Brain pericyte (primary cell): ENCODE measurements around the gene RABL3.
"Not testable (repeated sequence)": the region's sequence is repeated elsewhere in the genome, so short reads cannot be mapped to it uniquely, and the experiment has no call there.

ENCODE experiments used
- DNase-seq: peaks from one replicate; pipeline ENCODE4 v3.0.0-alpha.2; 2012; ENCODE audit warnings: low read depth, low spot score

The RABL3 gene

DNA sequence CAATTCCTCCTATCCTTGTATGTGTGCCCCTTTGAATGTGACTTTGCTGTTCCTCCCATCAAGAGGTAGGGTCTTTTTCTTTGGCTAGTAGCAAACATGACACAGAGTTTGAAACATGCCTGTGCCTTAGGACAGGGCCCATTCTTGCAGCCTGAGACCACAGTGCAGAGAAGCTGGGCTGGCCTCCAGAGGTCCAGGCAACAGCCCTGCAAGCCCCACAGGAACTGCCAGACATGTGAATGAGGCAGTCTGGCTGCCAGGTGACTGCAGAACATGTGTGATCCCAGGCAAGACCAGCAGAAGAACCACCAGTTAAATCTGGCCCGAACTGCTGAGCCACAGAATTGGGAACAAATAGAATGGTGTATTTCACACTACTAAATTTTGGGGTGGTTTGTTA lies 59.1 kb downstream of the RABL3 start:
- DNase-seq: no peak

DNA sequence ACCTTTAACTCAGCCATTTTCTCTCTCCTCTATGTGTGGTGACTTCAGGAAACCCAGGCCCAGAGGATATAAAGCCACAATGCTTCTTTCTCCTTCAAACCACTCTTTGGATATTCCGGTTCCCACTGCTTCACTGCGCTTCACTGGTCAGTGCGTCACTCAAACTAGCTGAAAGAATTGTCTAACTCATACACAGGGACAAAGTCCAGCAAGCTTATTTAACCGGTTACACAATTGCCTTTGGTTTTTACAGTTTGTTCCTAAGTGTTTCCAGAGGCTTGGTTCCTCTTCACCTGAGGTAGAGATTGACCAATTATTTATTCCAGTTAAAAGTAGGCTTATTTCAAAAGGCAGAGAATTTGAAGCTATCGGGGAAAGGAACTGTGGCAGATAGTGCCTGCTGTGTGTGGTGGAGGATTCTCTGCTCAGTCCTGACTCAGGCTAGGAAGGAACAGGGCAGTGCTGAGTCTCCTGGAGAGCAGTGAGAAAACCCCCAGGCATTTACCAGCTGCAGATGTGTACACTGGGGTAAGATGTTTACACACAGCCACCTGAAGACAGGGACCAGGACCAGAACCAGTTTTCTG lies 60.1 kb downstream of the RABL3 start, which contains the start of gene HGD:
TSS of gene HGD (minus strand) at position 145 of the 587 bp plus-strand sequence. CDS start at position 17, 128 bp downstream.
- DNase-seq: no peak

DNA sequence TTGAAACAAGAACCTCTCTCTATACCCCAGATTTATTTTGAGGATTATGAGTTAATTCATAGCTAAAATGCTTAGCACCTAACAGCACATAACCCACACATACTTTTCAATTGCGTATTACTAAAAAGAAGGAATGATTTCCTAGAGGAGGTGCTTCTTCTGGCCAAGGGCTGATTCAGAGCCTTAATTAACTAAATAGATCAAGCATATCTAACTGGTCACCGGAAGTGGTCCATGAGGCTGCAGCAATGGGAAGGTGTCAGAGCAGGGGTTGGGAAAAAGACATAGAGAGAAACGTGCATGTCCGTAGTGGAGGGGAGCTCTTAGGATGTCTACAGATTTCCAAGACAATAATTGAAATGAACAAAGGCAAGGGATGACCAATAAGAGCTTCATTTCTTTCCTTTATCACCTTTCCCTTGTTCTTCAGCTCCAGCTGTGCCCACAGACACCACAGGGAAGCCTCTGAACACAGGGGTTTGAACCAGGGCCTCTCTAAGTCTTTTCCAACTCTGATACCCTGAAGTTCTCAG lies 60.7 kb downstream of the RABL3 start:
- DNase-seq: no peak

DNA sequence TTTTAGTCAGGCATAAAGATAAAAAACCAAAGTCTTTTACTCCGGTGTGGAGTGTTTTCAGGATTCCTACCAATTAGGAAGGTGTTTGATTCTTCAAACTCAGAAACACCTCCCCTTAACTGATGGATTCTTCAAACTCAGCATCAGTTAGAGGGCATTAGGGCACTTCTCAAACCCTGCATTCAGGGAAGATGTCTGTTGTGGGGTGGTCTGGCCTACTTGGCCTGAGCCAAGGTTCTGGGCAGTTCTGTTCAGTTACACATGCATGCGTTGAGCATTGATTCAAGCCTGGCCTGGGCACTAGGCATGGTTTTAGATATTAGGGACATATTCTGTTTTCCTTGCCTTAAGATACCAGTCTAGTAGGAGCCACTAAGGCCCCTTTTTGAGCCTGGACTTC lies 61.3 kb downstream of the RABL3 start:
- no peak for DNase-seq

DNA sequence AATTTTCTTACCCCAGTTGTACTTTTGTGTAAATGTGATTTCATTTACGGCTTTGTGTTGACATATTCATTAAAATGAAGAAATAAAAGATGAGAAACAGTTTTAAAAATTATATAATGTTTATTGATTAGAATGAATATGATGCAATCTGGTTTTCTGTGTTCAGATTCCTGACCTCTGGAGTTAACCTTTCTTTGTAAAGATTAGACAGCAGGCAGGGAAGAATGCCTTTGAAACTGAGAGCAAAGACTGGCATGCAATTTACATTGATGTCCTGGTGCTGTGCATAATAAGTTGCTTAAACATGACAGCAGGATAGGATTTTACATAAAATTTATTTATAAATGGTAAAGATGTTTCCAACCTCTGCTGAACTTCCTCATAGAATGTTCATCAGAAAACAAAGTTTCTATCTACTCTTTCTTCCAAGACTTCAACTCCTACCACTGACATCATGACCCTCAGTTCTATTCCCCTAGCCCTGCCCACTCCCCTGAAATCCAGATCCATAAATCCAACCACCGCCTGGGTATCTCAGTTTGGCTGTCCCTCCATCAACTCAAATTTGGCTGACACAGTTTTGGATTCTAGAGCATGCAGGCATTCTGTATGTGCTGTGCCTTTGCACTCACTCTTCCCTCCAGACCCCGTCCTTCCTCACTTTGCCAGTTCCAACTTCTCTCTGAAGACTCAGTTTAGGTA lies 62.0 kb downstream of the RABL3 start:
- no peak for DNase-seq

DNA sequence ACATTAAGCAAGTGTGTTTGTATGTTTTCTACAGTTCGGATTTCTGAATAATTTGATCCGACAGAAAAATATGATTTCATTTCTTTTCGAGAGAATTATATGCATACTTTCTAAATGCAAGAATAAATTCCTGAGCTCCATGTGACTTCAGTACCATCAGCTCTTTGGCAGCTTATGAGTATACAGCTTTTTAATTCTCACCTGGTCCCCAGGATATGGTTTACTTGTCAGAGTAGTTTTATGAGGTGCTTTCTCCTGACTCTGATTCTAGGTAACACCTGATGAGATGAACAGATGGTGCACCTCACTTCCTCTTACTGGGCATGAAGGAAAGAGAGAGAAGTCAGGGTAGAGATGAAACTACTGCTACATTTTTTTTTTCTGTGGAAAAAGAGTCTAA lies 63.3 kb downstream of the RABL3 start:
- DNase-seq: no peak

DNA sequence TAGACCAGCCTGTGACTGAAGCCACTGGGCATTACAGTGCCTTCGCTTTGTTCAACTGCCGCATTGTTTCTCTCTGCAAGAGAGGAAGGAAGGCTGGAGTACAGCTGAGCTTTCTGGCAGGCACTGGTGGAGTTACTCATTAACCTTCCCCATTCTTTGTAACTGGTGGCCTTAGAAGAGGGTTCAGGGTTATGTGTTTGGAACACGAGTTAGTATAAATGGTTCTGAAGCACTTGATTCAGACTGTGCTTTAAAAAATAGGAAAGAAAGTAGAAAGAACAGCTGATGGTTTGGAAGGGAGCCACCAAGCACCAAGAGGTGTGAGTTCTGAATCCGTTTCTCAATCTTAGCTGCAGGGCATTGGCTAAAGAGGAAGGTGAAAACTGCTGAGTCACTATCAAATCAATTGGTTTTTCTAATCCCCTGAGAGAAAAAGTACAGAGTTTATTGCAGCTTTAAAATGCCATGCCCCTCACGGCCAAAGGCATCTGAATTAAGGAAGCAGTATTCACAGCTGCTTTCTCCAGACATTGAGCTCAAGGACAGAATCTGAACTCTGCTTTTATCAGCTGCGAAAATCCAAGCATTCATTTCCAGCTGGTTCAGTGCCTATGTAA lies 63.9 kb downstream of the RABL3 start:
- peak; percentile 47 for DNase-seq

DNA sequence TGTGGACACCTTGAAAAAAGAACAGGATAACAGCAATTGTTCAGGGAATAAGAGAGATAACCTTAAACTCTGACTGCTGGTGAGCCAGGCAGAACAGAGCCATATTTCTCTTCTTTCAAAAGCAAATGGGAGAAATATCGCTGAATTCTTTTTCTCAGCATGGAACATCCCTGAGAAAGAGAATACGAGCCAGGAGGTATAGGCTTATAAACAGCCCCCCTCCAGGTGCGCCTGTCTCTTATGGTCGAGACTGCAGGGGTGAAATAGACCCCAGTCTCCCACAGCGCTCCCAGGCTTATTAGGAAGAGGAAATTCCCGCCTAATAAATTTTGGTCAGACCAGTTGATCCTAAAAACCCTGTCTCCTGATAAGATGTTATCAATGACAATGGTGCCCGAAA lies 65.1 kb downstream of the RABL3 start:
- not testable (repeated sequence) for DNase-seq

DNA sequence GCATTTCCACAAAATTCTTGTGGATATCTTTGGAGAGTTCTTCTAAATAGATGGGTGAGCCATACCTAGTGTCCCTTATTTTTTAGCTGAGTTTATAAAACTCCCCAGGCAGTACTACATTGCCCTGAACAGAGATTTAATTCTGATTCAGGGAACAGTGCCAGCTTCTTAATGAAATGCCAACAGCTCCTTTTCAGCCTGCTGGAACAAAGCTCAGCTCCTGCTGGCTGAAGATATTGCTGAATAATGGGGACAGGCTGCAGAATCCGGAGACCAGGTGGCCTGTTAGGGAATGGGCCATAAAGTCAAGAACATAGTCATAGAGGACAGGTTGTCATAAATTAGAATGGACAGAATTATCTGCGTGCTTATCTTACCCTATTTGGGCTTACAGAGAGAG lies 69.2 kb downstream of the RABL3 start:
- DNase-seq: no peak

DNA sequence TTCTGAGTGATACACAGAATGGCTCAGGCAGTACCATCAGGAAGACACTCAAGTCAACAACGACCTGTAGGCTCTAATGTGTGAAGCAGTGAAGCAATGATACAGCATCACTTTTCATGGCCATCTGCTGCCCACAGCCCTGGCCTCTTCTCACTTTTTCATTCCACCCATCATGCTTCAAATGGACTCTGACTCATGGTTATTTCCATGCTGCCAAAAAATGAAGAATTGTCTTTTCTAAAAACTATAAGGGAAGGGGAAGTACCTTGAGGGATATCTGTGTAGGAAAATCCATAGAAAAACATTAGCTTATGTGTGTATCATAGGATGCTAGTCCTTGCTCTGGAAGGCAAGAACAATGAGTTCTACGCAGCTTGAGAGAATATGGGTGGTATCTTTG lies 71.7 kb downstream of the RABL3 start:
- DNase-seq: no peak

DNA sequence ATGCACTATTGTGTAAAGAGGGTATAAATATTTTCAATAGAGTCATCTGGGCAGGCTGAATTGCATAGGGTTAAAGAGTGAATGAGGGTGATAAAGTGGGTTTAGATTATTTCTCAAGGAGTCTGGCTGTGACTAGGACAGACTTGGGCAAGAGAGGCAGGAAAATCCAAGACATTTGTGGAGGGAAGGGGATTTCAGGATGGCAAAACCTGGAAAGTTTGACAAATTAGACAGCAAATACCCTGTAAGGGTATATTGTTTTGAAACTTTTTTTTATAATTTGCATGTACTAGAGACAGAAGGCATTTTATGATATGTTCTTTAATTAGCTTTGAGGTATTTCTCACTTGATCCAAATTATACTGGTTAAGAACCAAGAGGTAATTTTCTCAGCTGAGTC lies 77.4 kb downstream of the RABL3 start:
- no peak for DNase-seq

DNA sequence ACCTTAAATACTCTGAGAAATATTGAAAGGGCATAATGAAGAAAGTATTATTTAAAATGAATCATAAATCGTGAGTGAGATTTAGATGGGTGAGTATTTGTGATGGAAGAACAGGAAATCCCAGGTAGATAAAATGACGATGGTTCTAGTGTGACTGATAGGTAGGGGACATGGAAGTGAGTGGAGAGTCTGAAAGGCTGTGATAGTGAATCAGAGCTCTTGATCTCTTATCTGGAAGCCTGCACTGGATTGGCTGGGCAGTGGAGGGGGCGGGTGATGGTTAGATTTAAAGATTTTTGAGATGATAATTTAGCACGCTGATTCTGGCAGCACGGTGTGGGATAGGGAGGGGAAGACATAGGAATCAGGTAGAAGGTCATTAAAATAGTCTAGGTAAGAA lies 80.4 kb downstream of the RABL3 start:
- no peak for DNase-seq

DNA sequence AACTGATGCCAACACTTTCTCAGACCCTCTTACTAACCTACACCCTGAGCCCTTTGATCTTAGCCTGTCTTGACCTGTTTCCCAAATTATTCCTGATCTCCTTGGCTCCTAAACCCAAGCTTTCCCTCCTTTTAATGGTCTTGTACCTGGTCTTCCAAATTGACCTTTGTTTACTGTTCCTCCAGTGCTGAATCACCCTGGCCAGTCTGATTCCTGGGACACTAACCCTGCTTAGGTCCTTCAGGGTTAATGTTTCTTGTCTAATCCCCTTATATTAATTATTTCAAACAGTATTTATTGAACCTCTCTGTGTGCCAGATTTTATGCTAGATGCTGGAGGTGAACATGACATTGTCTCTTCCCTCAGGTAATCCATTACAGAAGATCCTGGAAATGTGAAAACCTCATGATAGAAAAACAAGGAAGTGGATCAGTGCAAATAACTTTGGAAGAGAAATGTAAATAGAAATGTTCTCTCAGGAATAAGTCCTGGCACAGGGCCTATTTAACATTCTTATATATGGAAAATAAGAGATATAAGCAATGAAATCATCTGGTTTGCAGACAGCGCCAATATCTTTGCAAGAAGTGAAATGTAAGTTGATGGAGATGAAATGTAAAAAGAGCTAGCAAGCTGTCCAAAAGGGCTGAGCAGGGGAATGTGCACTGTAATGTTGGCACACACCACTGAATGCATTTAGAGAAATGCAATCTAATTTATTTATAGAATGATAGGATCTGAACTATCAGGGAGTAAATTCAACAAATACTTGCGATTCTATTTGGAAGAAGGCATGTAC lies 81.0 kb downstream of the RABL3 start:
- DNase-seq: no peak

DNA sequence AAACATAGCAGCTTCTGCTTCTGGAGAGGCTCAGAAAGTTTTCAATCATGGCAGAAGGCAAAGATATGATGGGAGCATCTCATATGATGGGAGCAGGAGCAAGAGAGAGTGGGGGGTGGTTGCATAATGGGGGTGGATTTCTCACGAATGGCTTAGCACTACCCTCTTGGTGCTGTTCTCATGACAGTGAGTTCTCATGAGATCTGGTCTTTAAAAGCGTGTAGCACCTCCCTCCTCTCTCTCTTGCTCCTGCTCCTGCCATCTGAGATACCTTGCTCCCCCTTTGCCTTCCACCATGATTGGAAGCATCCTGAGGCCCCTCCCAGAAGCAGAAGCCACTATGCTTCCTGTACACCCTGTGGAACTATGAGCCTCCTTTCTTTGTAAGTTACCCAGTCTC lies 82.5 kb downstream of the RABL3 start:
- no peak for DNase-seq

DNA sequence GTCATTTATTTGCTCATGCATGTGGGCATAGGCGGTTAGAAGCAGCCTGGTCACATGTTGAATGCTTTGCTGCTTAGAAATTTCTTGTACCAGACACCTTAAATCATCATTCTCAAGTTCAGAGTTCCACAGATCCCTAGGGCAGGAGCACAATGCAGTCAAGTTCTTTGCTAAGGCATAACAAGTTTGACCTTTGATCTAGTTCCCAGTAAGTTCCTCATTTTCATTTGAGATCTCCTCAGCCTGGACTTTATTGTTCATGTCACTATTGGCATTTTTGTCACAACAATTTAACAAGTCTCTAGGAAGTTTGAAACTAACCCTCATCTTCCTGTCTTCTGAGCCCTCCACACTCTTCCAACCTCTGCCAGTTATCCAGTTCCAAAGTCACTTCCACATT lies 83.0 kb downstream of the RABL3 start:
- no peak for DNase-seq

DNA sequence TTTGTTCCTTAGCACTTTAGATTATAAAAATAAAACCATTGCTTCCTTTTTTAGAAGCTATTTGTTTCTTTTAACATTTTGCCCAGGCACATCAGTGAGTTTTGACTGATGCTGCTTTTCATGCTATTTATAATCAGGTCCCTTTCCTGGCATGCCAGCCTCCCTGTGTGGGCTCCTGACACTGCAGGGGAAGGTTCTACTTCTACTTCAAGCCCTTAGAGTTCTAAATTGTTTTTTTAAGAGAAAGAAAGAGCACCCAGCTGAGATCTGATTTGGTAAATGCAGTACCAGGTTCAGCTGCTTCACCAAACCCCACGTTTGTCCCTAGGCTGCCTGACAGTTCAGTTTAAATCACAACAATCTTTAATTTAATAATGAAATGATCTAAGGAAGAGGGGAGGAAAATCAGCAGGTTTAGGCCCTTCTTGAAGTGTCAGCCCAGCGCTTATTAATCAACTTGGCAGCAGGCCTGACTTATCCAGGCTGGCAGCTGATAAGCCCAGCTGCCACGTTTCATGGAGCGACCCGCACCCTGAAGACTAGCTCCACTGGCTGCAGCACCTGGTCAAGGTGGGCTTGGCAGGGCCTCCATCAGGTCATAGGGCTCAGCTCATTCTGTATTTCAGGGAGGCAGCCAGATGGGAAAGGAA lies 89.3 kb downstream of the RABL3 start:
- DNase-seq: no peak

DNA sequence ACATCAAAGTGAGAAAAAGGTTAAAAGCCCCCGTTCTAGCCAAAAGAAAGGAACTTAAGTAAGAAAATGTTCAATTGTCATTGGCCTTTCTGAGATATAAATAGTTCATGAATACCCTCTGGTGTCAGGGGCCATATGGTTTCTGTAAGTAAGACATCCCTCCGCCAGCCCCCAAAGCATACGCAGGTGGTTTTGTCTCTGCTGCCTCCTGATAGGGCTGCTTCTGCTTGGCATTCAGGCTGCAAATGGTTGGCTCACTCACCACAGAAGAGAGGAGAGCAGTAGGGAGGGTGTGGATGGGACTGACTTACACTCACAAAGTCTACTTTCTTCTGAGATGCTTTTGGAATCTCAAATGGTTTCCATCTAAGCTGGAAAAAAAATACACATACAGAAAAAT lies 90.0 kb downstream of the RABL3 start:
- DNase-seq: no peak

DNA sequence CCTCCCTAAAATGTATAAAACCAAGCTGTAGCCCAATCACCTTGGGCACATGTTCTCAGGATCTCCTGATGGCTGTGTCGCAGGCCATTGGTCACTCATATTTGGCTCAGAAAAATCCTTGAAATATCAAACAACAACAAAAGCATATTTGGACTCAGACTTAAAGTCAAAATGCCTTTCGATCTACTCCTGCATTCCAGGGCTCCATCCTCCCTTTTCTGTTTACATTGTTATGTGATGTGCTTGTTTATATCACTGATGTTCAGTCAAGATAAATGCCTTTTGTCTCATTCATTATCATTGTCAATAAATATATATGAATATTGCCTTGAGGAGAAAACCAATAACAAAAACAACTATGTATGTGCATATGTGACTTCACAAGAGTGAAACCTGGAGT lies 92.0 kb downstream of the RABL3 start:
- no peak for DNase-seq

DNA sequence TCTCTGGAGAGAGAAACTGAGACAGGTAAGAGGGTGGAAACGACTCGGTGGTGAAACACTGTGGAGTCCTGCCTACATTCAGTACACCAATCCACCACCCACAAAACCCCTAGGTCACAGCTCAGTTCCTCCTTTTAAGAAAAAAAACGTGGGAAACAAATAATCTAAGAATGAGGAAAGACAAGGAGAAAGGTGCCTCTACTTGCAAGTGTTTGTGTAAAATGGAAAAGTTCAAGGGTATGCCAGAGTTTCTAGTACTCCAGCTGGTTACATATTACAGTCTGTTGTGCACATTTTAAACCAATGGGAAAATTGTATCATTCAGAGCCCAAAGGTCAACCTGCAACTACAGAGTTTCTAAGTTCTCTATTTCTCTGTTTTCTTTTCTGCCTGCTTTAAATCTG lies 92.5 kb downstream of the RABL3 start:
- no peak for DNase-seq

DNA sequence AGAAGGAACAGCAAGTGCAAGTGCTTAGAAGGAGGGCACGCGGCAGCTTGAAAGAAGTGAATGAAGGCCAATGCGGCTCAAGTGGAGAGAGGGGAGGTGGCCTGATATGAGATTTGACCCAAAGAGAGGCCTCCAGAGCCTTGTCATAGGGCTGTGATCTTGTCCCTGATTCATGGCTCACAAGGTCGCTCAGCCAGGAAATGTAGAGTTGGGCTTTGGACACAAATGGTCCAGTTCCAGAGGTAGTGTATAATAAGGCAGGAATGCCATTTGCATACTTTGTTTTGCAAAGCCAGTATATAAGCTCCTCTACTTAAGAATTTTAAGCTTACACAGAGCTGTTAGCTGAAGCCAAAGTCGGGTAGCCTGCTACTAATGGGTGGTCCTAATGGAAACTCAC lies 94.0 kb downstream of the RABL3 start:
- DNase-seq: no peak

DNA sequence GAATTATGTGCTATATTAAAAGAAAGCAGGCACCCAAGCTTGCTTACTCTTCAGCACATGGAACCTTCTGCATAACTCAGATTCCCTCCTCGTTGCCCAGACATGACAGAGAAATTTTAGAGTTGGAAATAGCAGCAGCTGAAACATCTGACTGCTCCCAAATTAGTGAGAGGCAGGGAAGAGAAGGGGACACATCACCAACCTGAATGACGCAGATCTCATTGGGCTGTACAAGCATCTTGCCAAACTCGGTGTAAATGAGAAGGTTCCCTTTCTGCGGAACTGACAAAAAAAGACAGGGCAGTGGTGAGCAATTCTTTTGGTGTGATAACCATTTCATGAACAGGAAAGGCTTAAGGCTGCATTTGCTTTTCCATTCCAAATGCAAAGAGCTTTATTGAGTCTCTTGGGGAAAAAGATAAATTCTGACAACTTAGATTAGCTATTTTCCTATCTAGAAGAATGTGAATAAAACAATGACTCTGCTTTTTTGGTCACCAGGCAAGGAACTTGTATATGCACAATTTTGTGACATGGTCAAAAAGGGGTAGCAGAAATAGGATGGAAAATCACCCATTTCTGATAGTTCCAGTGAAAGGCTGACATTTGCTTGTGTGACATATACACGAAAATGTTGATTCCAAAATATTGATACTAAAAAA lies 95.4 kb downstream of the RABL3 start:
- DNase-seq: no peak
